DOHH2 (cell line): Measurements from ENCODE around the gene GAS1.

Experiments used
- H3F3A ChIP-seq: fragments of 200-600 bp; sonication (generic), shearing (Covaris generic); 2 replicates; pipeline ENCODE4 v1.6.0; 2016; ENCODE audit warnings: antibody characterized with exemption, mild to moderate bottlenecking; ENCODE audit not compliant: control insufficient read depth, insufficient read depth
- H3K27ac ChIP-seq: fragments of 200-600 bp; sonication (generic); 2 replicates; pipeline ENCODE4 v1.5.1; 2014; ENCODE audit warnings: low read depth, mild to moderate bottlenecking, low read length, moderate library complexity
- H3K27me3 ChIP-seq: fragments of 200-600 bp; sonication (generic); 2 replicates; pipeline ENCODE4 v1.6.1; 2014; ENCODE audit warnings: mild to moderate bottlenecking, low read length, mixed read lengths; ENCODE audit not compliant: control insufficient read depth
- H3K36me3 ChIP-seq: fragments of 200-600 bp; sonication (generic); 2 replicates; pipeline ENCODE4 v1.6.1; 2014; ENCODE audit warnings: mild to moderate bottlenecking, low read length, moderate library complexity, mixed read lengths; ENCODE audit not compliant: control insufficient read depth
- H3K4me1 ChIP-seq: fragments of 200-600 bp; sonication (generic); 2 replicates; pipeline ENCODE4 v1.6.1; 2014; ENCODE audit warnings: mild to moderate bottlenecking, low read length, mixed read lengths; ENCODE audit not compliant: control insufficient read depth
- H3K4me2 ChIP-seq: fragments of 200-600 bp; sonication (generic); 2 replicates; pipeline ENCODE4 v1.6.0; 2014; ENCODE audit warnings: mild to moderate bottlenecking, low read length, moderate library complexity
- H3K4me3 ChIP-seq: fragments of 200-600 bp; sonication (generic); 2 replicates; pipeline ENCODE4 v1.5.1; 2014; ENCODE audit warnings: mild to moderate bottlenecking, low read length, mixed read lengths
- H3K79me2 ChIP-seq: fragments of 200-600 bp; sonication (generic); 2 replicates; pipeline ENCODE4 v1.6.1; 2014; ENCODE audit warnings: mild to moderate bottlenecking, low read length, mixed read lengths; ENCODE audit not compliant: control insufficient read depth
- H3K9me2 ChIP-seq: fragments of 200-600 bp; sonication (generic); replicated peaks from 2 replicates; pipeline ENCODE4 v1.6.1; 2014; ENCODE audit warnings: mild to moderate bottlenecking, low read length, mixed read lengths; ENCODE audit not compliant: control insufficient read depth
- H3K9me3 ChIP-seq: fragments of 200-600 bp; sonication (generic); 2 replicates; pipeline ENCODE4 v1.6.1; 2014; ENCODE audit warnings: antibody characterized with exemption, low read length, mixed read lengths; ENCODE audit not compliant: control insufficient read depth, insufficient read depth
- H4K20me1 ChIP-seq: fragments of 200-600 bp; sonication (generic); 2 replicates; pipeline ENCODE4 v1.6.0; 2014; ENCODE audit warnings: low read depth, mild to moderate bottlenecking, antibody characterized with exemption, low read length, moderate library complexity; ENCODE audit not compliant: control insufficient read depth, insufficient read depth
- CTCF ChIP-seq: fragments of 200-600 bp; sonication (generic); IDR thresholded peaks from one replicate; pipeline ENCODE4 v1.5.1; 2014; ENCODE audit warnings: antibody characterized with exemption, mild to moderate bottlenecking, low read depth, low read length; ENCODE audit not compliant: poor library complexity, severe bottlenecking
- EZH2phosphoT487 ChIP-seq: fragments of 200-600 bp; sonication (generic); IDR thresholded peaks from 2 replicates; pipeline ENCODE4 v1.6.1; 2017; ENCODE audit warnings: borderline replicate concordance, mild to moderate bottlenecking, antibody characterized with exemption, low read length, moderate library complexity, mixed read lengths

Gene GAS1

GRCh38 chr9:86962692-86963091, 15.4 kb upstream of the GAS1 start:
- Histone ChIP-seq H3K27me3 (no peaks in the 10 kb centered on the region), H3K27ac (no peak overlapping the region), H3K9me2 (no peaks in the 10 kb centered on the region), H3K9me3 (no peaks in the 10 kb centered on the region), H3K4me1 (no peaks in the 10 kb centered on the region), H4K20me1 (no peaks in the 10 kb centered on the region), H3K4me3 (no peak overlapping the region), H3K4me2 (no peak overlapping the region), H3F3A (no peaks in the 10 kb centered on the region), H3K36me3 (no peaks in the 10 kb centered on the region), H3K79me2 (no peaks in the 10 kb centered on the region)
- TF ChIP-seq EZH2phosphoT487 (no peak), CTCF (no peak)

GRCh38 chr9:86960938-86961337, 13.6 kb upstream of the GAS1 start:
- H3K9me3 ChIP-seq: no peaks in the 10 kb centered on the region
- H3K9me2 ChIP-seq: no peaks in the 10 kb centered on the region
- H3K4me3 ChIP-seq: no peak overlapping the region
- H3K36me3 ChIP-seq: no peaks in the 10 kb centered on the region
- no peaks in the 10 kb centered on the region for H3F3A ChIP-seq
- TF ChIP-seq CTCF (no peak), EZH2phosphoT487 (no peak)
- no peak overlapping the region for H3K27ac ChIP-seq
- no peaks in the 10 kb centered on the region for H4K20me1 ChIP-seq
- H3K27me3 ChIP-seq: no peaks in the 10 kb centered on the region
- H3K4me2 ChIP-seq: no peak overlapping the region
- no peaks in the 10 kb centered on the region for H3K4me1 ChIP-seq
- no peaks in the 10 kb centered on the region for H3K79me2 ChIP-seq

- H3K4me2 ChIP-seq: no peak overlapping the region
- no peaks in the 10 kb centered on the region for H3K36me3 ChIP-seq
- no peaks in the 10 kb centered on the region for H3K9me3 ChIP-seq
- no peaks in the 10 kb centered on the region for H3K79me2 ChIP-seq
- no peak for TF ChIP-seq EZH2phosphoT487
- TF ChIP-seq CTCF: no peak
- no peaks in the 10 kb centered on the region for H3K9me2 ChIP-seq
- no peaks in the 10 kb centered on the region for H4K20me1 ChIP-seq
- no peak overlapping the region for H3K4me3 ChIP-seq
- no peaks in the 10 kb centered on the region for H3K4me1 ChIP-seq
- H3F3A ChIP-seq: no peaks in the 10 kb centered on the region
- no peak overlapping the region for H3K27ac ChIP-seq
- no peaks in the 10 kb centered on the region for H3K27me3 ChIP-seq
These were observed 10.9 kb upstream of the GAS1 start for GRCh38 chr9:86958203-86958602.

DNA sequence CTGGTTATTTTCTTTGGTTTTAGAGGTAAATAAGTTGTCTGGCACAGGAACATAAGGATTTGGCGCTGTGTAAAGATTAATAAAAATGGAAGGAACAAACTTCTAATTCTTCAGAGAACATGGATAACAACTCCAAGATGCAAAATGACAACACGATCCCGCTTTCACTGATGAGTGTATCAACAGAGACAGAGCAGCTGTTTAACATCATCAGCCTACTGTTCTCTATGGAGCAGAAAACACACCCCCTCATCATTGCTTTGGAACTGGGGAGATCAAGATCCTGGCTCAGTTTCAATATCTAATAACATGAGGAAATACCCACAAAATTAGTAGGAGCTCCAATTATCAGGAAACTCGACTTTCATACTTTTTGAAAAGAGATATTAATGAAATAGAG, 8.3 kb upstream of the GAS1 start:
- H3F3A ChIP-seq: no peaks in the 10 kb centered on the region
- no peaks in the 10 kb centered on the region for H4K20me1 ChIP-seq
- no peaks in the 10 kb centered on the region for H3K79me2 ChIP-seq
- no peaks in the 10 kb centered on the region for H3K36me3 ChIP-seq
- H3K4me2 ChIP-seq: no peak overlapping the region
- no peaks in the 10 kb centered on the region for H3K9me3 ChIP-seq
- no peak overlapping the region for H3K4me3 ChIP-seq
- H3K27ac ChIP-seq: no peak overlapping the region
- H3K4me1 ChIP-seq: no peaks in the 10 kb centered on the region
- H3K9me2 ChIP-seq: no peaks in the 10 kb centered on the region; the same call in 1 of the 2 replicates
- TF ChIP-seq EZH2phosphoT487: no peak
- TF ChIP-seq CTCF: no peak
- H3K27me3 ChIP-seq: no peaks in the 10 kb centered on the region
